Caco-2 (cell line): ENCODE results near the gene BTRC. TPM values are rescaled to one million over a fixed set of nuclear protein-coding genes. Genes with fewer than 3 reads are reported as not detected.
A peak's percentile ranks its signal among the peaks of the same experiment; 100 is the strongest.
"Not testable (repeated sequence)": the region's sequence is repeated elsewhere in the genome, so short reads cannot be mapped to it uniquely, and the experiment has no call there.

Experiments
- BruUV-seq: library from RNA; stranded (reverse); fragments of 400-500 nt; replicated peaks from 2 replicates; lab custom pipeline; 2021; lab: Mats Ljungman, UMichigan
- CTCF ChIA-PET: fragments of 300-600 bp; sonication (Branson Sonifier 250); formaldehyde crosslinking; loops from one replicate; lab custom pipeline; 2022; ENCODE audit warnings: antibody characterized with exemption; lab: Charles Lee
- POLR2A ChIA-PET: fragments of 300-600 bp; sonication (Branson Sonifier 250); formaldehyde crosslinking; loops from one replicate; lab custom pipeline; 2022; ENCODE audit warnings: antibody characterized with exemption; lab: Charles Lee
- DNase-seq, 2 experiments: peaks; one replicate each; pipeline versions ENCODE4 v3.0.0 to v3.0.0-alpha.2; 2020 to 2022
- H3K27me3 ChIP-seq: replicated peaks from 2 replicates; pipeline ENCODE4 v1.6.0; 2011; ENCODE audit warnings: low read length; ENCODE audit not compliant: control insufficient read depth, insufficient read depth
- H3K36me3 ChIP-seq: 2 replicates; pipeline ENCODE4 v1.5.1; 2011; ENCODE audit warnings: low read length; ENCODE audit not compliant: control insufficient read depth, insufficient read depth
- H3K4me1 ChIP-seq: fragments of 250-450 bp; sonication (Bioruptor Pico); 2 replicates; pipeline ENCODE4 v1.5.1; 2020; ENCODE audit warnings: mild to moderate bottlenecking
- H3K4me3 ChIP-seq: 2 replicates; pipeline ENCODE4 v1.5.1; 2011; ENCODE audit warnings: low read depth, mild to moderate bottlenecking, control low read depth, low read length
- H3K9me3 ChIP-seq: fragments of 250-450 bp; sonication (Bioruptor Pico); 2 replicates; pipeline ENCODE4 v1.5.1; 2020; ENCODE audit warnings: mild to moderate bottlenecking, moderate library complexity
- H3K27ac Mint-ChIP-seq: one replicate; pipeline ENCODE4 v1.8.0; 2022; ENCODE audit warnings: mixed read lengths; ENCODE audit not compliant: unreplicated experiment
- H3K27me3 Mint-ChIP-seq: one replicate; pipeline ENCODE4 v1.8.0; 2022; ENCODE audit warnings: mixed read lengths; ENCODE audit not compliant: insufficient read depth, unreplicated experiment
- H3K36me3 Mint-ChIP-seq: one replicate; pipeline ENCODE4 v1.8.0; 2022; ENCODE audit warnings: mild to moderate bottlenecking, mixed read lengths; ENCODE audit not compliant: insufficient read depth, unreplicated experiment
- H3K4me1 Mint-ChIP-seq: one replicate; pipeline ENCODE4 v1.8.0; 2022; ENCODE audit warnings: low read depth, mixed read lengths; ENCODE audit not compliant: unreplicated experiment
- H3K4me3 Mint-ChIP-seq: one replicate; pipeline ENCODE4 v1.8.0; 2022; ENCODE audit warnings: mild to moderate bottlenecking, moderate library complexity, mixed read lengths; ENCODE audit not compliant: unreplicated experiment
- H3K9me3 Mint-ChIP-seq: one replicate; pipeline ENCODE4 v1.8.0; 2022; ENCODE audit warnings: mixed read lengths; ENCODE audit not compliant: unreplicated experiment
- intact Hi-C: fragments of 100-400 bp; cut with micrococcal nuclease; formaldehyde crosslinking; loops from one replicate; pipeline ENCODE4 v1.10.0; 2022; ENCODE audit not compliant: unreplicated experiment
- total RNA-seq: library from RNA; stranded (reverse); gene quantifications from 2 replicates; pipeline ENCODE4 v1.2.3, GENCODE V29; 2022
- TF ChIP-seq, protein P1 (sequence below), 2 experiments: fragments of 200-600 bp in 1 of 2; IDR thresholded peaks; 1 replicate in 1 of 2; 2 replicates in 1 of 2; pipeline versions ENCODE4 v1.5.1 to v1.8.0; 2011 to 2022; ENCODE audit warnings: antibody characterized with exemption in 1 of 2, control low read depth in 1 of 2, inconsistent platforms in 1 of 2, low read depth in 1 of 2, low read length in 1 of 2, mild to moderate bottlenecking in 1 of 2, moderate library complexity in 1 of 2; ENCODE audit not compliant: insufficient read depth in 1 of 2, severe bottlenecking in 1 of 2, unreplicated experiment in 1 of 2

BTRC gene
- total RNA-seq, 1 experiment from 2014 or later, result 19.6 TPM

DNA sequence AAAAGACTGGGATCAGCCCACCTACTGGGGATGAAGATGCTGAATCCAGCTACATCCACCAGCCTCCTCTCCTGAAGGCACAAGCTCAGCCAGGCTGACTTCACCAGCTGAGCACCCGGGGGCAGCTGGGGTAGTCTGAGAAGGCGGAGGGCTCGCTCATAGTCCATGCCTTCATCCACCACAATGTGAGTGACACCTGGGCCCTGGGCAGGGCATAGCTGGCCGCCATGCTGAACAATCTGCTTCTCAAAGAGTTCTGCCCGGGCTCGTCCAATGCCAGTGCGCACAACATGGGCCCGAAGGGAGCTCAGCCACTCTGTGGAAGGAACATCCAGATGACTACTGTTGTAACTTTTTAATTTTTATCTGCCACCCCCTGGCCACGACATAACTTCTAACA lies 231.9 kb downstream of the BTRC start:
- Mint-ChIP-seq H3K27ac (no peak overlapping the region), H3K27me3 (no peaks in the 10 kb centered on the region), H3K9me3 (no peaks in the 10 kb centered on the region), H3K4me1 (peaks cover 11% of the 10 kb centered on the region), H3K4me3 (no peak overlapping the region), H3K36me3 (peaks cover 14% of the 10 kb centered on the region)
- TF ChIP-seq, protein P1, sequence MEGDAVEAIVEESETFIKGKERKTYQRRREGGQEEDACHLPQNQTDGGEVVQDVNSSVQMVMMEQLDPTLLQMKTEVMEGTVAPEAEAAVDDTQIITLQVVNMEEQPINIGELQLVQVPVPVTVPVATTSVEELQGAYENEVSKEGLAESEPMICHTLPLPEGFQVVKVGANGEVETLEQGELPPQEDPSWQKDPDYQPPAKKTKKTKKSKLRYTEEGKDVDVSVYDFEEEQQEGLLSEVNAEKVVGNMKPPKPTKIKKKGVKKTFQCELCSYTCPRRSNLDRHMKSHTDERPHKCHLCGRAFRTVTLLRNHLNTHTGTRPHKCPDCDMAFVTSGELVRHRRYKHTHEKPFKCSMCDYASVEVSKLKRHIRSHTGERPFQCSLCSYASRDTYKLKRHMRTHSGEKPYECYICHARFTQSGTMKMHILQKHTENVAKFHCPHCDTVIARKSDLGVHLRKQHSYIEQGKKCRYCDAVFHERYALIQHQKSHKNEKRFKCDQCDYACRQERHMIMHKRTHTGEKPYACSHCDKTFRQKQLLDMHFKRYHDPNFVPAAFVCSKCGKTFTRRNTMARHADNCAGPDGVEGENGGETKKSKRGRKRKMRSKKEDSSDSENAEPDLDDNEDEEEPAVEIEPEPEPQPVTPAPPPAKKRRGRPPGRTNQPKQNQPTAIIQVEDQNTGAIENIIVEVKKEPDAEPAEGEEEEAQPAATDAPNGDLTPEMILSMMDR (IDR thresholded peaks at IDR 0.05; ENCODE audit: insufficient read depth in 1 of 2, low read depth in 1 of 2, low read length in 1 of 2, severe bottlenecking in 1 of 2, unreplicated experiment in 1 of 2), result no peak
- Histone ChIP-seq H3K4me3 (no peak overlapping the region), H3K9me3 (no peaks in the 10 kb centered on the region), H3K4me1 (no peaks in the 10 kb centered on the region), H3K36me3 (peaks cover 2% of the 10 kb centered on the region), H3K27me3 (no peaks in the 10 kb centered on the region)
- CTCF ChIA-PET, result no interaction called here
- intact Hi-C loops, result loop anchor here (5.0 kb wide), 1 partner anchor 196 kb away; the partner anchor contains the start of gene NPM3
- POLR2A ChIA-PET, result no interaction called here
- no peak for DNase-seq
- no TSS peak for BruUV-seq

DNA sequence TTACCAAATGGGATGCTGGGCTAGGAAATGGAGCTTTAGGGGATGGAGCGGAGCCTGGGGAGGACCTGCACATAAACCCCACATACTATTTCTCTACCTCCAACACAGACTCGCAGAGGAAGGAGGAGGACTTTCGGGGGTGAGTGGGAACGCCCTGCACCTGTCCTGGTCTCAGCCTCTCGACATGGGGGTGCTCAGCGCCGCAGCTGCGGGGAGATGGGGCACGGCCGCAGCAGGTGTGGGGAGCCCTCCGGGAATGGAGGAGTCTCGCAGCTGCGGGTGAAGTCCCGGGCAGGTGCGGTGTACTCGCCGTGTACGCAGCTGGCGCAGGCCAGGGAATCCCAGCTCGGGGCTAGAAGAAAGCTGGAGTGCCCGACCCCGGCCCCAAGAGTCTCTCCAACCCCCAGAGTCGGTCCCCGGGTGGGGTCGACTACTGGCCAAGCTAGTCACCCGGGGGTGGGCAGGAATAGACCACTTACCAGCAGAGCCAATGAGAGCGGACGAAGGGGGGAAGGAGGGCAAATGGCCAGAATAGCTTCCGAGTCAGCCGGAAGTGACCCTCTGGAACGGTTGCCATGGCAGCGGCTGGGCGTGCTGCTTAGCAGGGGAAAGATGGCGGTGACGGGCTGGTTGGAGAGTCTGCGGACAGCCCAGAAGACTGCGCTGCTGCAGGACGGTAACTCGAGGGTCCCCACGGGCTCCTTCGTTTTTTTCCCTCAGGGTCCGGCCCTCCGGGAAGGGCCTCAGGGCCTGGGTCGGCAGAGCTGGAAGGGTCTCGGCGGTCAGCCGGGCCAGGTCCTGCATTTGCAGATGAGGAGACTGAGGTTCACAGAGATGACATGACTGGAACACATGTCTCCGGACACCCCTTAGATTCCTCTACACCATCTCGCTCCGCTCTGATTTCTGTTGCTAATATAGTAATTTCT lies 234.0 kb downstream of the BTRC start, which contains the start of the genes DPCD and POLL:
TSS of gene DPCD (plus strand) at position 597 of the 929 bp plus-strand sequence. CDS start at position 613, 16 bp downstream.
TSS of gene POLL (minus strand) at position 533 of the 929 bp plus-strand sequence. CDS start 897 bp downstream, outside the sequence.
- POLR2A ChIA-PET, result interaction anchor here (0.5 to 1.4 kb wide), 5 partner anchors 12 to 1856 kb away, joined by 3 to 6 read pairs (median 4); partner anchors contain the start of gene CUTC
- intact Hi-C loops, result loop anchor here (5.0 kb wide), 1 partner anchor 194 kb away; the partner anchor contains the start of gene NPM3
- H3K4me3 ChIP-seq, result peak within 1 kb of the TSS; percentile 85
- no peaks in the 10 kb centered on the region for H3K9me3 ChIP-seq
- DNase-seq, result peak; percentile 94 to 96
- peaks cover 2% of the 10 kb centered on the region for H3K36me3 ChIP-seq
- H3K4me3 Mint-ChIP-seq, result peak within 1 kb of the TSS; percentile 95
- H3K4me1 ChIP-seq, result no peaks in the 10 kb centered on the region
- H3K27me3 Mint-ChIP-seq, result no peaks in the 10 kb centered on the region
- no peaks in the 10 kb centered on the region for H3K9me3 Mint-ChIP-seq
- no peaks in the 10 kb centered on the region for H3K27me3 ChIP-seq
- CTCF ChIA-PET, result interaction anchor here (0.6 to 2.2 kb wide), 8 partner anchors 14 to 374 kb away, joined by 3 to 21 read pairs (median 4); no protein-coding TSS in a partner anchor
- peaks cover 11% of the 10 kb centered on the region for H3K4me1 Mint-ChIP-seq
- TF ChIP-seq, protein P1 (IDR thresholded peaks at IDR 0.05; ENCODE audit: insufficient read depth in 1 of 2, low read depth in 1 of 2, low read length in 1 of 2, severe bottlenecking in 1 of 2, unreplicated experiment in 1 of 2), result no peak
- H3K36me3 Mint-ChIP-seq, result peaks cover 14% of the 10 kb centered on the region
- BruUV-seq, result TSS peak; percentile 48
- H3K27ac Mint-ChIP-seq, result peak within 1 kb of the TSS; percentile 94

DNA sequence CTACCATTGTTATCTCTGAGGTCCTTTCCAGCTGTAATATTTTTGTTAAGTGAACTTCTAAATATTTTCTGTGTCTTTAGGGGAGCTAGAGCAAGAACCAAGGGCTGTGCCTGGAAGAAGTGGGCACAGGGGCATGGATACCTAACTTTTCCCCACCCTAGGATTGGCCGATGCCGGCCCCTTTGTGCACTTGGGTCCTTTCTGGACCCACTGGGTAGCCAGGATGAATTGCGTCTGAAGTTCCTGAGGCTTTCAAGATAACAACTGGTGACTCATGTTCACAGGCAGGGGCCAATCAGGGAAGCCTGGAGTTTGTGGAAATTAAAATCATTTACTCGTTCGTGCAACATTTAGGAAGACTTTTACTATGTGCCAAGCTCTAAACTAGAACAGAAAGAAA lies 234.9 kb downstream of the BTRC start:
- Histone ChIP-seq H3K4me3 (peak overlapping the region; percentile 85), H3K4me1 (no peaks in the 10 kb centered on the region), H3K9me3 (no peaks in the 10 kb centered on the region), H3K27me3 (no peaks in the 10 kb centered on the region), H3K36me3 (peaks cover 2% of the 10 kb centered on the region)
- H3K4me1 Mint-ChIP-seq, result peaks cover 11% of the 10 kb centered on the region
- H3K27me3 Mint-ChIP-seq, result no peaks in the 10 kb centered on the region
- no peaks in the 10 kb centered on the region for H3K9me3 Mint-ChIP-seq
- ChIA-PET CTCF (interaction anchor here (0.5 to 2.2 kb wide), 2 partner anchors 14 to 325 kb away, joined by 7 to 21 read pairs; no protein-coding TSS in a partner anchor), POLR2A (no interaction called here)
- no peak for DNase-seq
- BruUV-seq, result no TSS peak
- TF ChIP-seq, protein P1 (IDR thresholded peaks at IDR 0.05; ENCODE audit: insufficient read depth in 1 of 2, low read depth in 1 of 2, low read length in 1 of 2, severe bottlenecking in 1 of 2, unreplicated experiment in 1 of 2), result no peak
- peak overlapping the region; percentile 95 for H3K4me3 Mint-ChIP-seq
- H3K36me3 Mint-ChIP-seq, result peaks cover 14% of the 10 kb centered on the region
- intact Hi-C loops, result loop anchor here (5.0 kb wide), 1 partner anchor 193 kb away; the partner anchor contains the start of gene NPM3
- peak overlapping the region; percentile 94 for H3K27ac Mint-ChIP-seq

DNA sequence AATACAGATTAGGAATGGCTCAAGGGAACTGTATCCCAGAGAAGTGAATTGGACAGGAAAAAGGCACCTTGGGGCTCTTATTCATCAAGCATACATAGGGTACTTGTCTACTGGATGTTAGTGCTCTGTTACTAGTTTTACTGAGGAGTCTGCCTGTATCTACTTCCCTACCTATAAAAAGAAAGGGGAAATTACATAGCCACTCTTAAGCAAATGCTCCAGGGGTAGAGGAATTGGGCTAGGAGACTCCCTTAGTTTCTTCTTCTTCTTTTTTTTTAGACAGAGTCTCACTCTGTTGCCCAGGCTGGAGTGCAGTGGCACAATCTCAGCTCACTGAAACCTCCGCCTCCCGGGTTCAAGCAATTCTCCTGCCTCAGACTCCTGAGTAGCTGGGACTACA lies 239.4 kb downstream of the BTRC start:
- H3K9me3 Mint-ChIP-seq, H3K36me3 Mint-ChIP-seq, intact Hi-C loops, H3K4me1 Mint-ChIP-seq, H3K9me3 ChIP-seq, H3K4me3 ChIP-seq, H3K4me1 ChIP-seq, H3K36me3 ChIP-seq, H3K27ac Mint-ChIP-seq, H3K4me3 Mint-ChIP-seq, H3K27me3 ChIP-seq, DNase-seq, BruUV-seq, H3K27me3 Mint-ChIP-seq, POLR2A ChIA-PET: not testable (repeated sequence)
- CTCF ChIA-PET, result interaction anchor here (1.1 kb wide), 1 partner anchor 9 kb away, joined by 4 read pairs; no protein-coding TSS in a partner anchor
